ENCODE data around the gene MS4A8.

MS4A8 gene

GRCh38 chr11:60765355-60765754, 65.9 kb downstream of the MS4A8 start:
- no peak for DNase-seq

Data from DMS 273 treated with DMSO at 0.1 percent for 48 hours (cell line).